WERI-Rb-1 (cell line): ENCODE measurements around the gene FLVCR2.

Source experiments
- DNase-seq: peaks from one replicate; pipeline ENCODE4 v3.0.0-alpha.2; 2020
- H3K27ac ChIP-seq: fragments of 250-450 bp; sonication (Bioruptor Pico); 2 replicates; pipeline ENCODE4 v1.5.1; 2020; ENCODE audit warnings: mild to moderate bottlenecking, moderate library complexity
- H3K27me3 ChIP-seq: fragments of 250-450 bp; sonication (Bioruptor Pico); 2 replicates; pipeline ENCODE4 v1.5.1; 2021; ENCODE audit warnings: mild to moderate bottlenecking, low read depth, moderate library complexity; ENCODE audit not compliant: insufficient read depth, severe bottlenecking
- H3K36me3 ChIP-seq: fragments of 250-450 bp; sonication (Bioruptor Pico); 2 replicates; pipeline ENCODE4 v1.5.1; 2020; ENCODE audit warnings: mild to moderate bottlenecking, moderate library complexity
- H3K4me3 ChIP-seq: 2 replicates; pipeline ENCODE4 v1.5.1; 2011; ENCODE audit warnings: low read depth, mild to moderate bottlenecking, control low read depth, low read length
- H3K9me3 ChIP-seq: fragments of 250-450 bp; sonication (Bioruptor Pico); 2 replicates; pipeline ENCODE4 v1.5.1; 2021; ENCODE audit warnings: mild to moderate bottlenecking, moderate library complexity; ENCODE audit not compliant: severe bottlenecking
- TF ChIP-seq, protein P1 (sequence below): IDR thresholded peaks from 2 replicates; pipeline ENCODE4 v1.5.1; 2011; ENCODE audit warnings: low read depth, mild to moderate bottlenecking, control low read depth, inconsistent platforms, low read length

Gene FLVCR2

GRCh38 chr14:75643985-75644384, 65.6 kb downstream of the FLVCR2 start:
- H3K27ac ChIP-seq, result no peak overlapping the region
- no peak overlapping the region for H3K4me3 ChIP-seq
- no peaks in the 10 kb centered on the region for H3K27me3 ChIP-seq
- peaks cover under 1% of the 10 kb centered on the region; the same call in 1 of the 2 replicates for H3K36me3 ChIP-seq
- H3K9me3 ChIP-seq, result no peaks in the 10 kb centered on the region
- no peak for DNase-seq
- TF ChIP-seq, protein P1, sequence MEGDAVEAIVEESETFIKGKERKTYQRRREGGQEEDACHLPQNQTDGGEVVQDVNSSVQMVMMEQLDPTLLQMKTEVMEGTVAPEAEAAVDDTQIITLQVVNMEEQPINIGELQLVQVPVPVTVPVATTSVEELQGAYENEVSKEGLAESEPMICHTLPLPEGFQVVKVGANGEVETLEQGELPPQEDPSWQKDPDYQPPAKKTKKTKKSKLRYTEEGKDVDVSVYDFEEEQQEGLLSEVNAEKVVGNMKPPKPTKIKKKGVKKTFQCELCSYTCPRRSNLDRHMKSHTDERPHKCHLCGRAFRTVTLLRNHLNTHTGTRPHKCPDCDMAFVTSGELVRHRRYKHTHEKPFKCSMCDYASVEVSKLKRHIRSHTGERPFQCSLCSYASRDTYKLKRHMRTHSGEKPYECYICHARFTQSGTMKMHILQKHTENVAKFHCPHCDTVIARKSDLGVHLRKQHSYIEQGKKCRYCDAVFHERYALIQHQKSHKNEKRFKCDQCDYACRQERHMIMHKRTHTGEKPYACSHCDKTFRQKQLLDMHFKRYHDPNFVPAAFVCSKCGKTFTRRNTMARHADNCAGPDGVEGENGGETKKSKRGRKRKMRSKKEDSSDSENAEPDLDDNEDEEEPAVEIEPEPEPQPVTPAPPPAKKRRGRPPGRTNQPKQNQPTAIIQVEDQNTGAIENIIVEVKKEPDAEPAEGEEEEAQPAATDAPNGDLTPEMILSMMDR, result no peak

DNA sequence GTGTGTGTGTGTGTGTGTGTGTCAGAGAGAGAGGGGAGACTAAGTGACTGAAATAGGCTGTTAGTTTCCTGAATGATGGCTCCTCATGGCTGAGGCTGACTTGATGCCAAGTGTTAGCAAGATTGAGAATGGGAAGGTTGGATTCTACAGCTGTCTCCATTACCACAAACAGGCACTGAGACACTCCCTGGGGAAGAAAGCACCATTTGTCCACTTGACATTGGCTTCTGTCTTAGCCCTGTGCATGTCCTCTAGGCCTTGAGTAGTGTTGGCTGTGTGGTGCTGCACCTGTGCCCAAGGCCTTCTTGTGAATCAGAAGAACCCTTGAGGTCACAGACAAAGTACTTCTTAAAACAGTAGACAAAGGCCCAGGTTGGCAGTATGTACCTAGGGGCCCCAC, 66.6 kb downstream of the FLVCR2 start:
- TF ChIP-seq, protein P1, result no peak
- no peak for DNase-seq
- Histone ChIP-seq H3K27ac (no peak overlapping the region), H3K27me3 (no peaks in the 10 kb centered on the region), H3K36me3 (peaks cover 11% of the 10 kb centered on the region), H3K9me3 (no peaks in the 10 kb centered on the region), H3K4me3 (no peak overlapping the region)

GRCh38 chr14:75646762-75647161, 68.3 kb downstream of the FLVCR2 start:
- no peak overlapping the region for H3K27ac ChIP-seq
- TF ChIP-seq, protein P1, result no peak
- no peak overlapping the region for H3K4me3 ChIP-seq
- H3K36me3 ChIP-seq, result peaks cover 29% of the 10 kb centered on the region
- H3K27me3 ChIP-seq, result no peaks in the 10 kb centered on the region
- H3K9me3 ChIP-seq, result no peaks in the 10 kb centered on the region
- no peak for DNase-seq

GRCh38 chr14:75647640-75648039, 69.2 kb downstream of the FLVCR2 start:
- H3K27me3 ChIP-seq, result no peaks in the 10 kb centered on the region
- H3K4me3 ChIP-seq, result no peak overlapping the region
- H3K27ac ChIP-seq, result no peak overlapping the region
- TF ChIP-seq, protein P1, result no peak
- H3K36me3 ChIP-seq, result peaks cover 35% of the 10 kb centered on the region
- DNase-seq, result no peak
- no peaks in the 10 kb centered on the region for H3K9me3 ChIP-seq

- no peak overlapping the region for H3K27ac ChIP-seq
- H3K4me3 ChIP-seq, result no peak overlapping the region
- no peak for DNase-seq
- H3K27me3 ChIP-seq, result no peaks in the 10 kb centered on the region
- TF ChIP-seq, protein P1, result no peak
- peaks cover 40% of the 10 kb centered on the region for H3K36me3 ChIP-seq
- no peaks in the 10 kb centered on the region for H3K9me3 ChIP-seq
These were observed 69.8 kb downstream of the FLVCR2 start for GRCh38 chr14:75648066-75648838.

DNA sequence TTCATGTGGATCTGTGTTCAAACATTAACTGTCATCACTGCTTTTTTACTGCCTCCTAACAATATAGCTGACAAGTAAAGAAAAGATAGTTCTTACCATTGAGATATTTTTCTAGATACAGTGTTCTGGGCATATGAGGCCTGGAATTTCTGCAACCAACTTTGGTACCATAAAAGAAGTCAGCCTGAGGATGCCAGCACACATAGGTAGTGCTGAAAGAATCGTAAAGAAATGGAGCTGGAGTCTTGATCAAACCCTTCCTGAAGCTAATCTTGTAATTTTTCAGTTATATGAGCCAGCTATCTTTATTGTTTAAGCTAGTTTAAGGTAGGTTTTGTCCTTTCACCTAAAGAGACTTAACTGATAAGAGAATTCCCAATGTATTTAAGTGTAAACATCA, 70.9 kb downstream of the FLVCR2 start:
- no peak for DNase-seq
- Histone ChIP-seq H3K9me3 (no peaks in the 10 kb centered on the region), H3K36me3 (peaks cover 49% of the 10 kb centered on the region), H3K27ac (no peak overlapping the region), H3K4me3 (no peak overlapping the region), H3K27me3 (no peaks in the 10 kb centered on the region)
- TF ChIP-seq, protein P1, result no peak
